ENCODE data around the gene CHI3L1. TPM values are rescaled to one million over a fixed set of nuclear protein-coding genes. Genes with fewer than 3 reads are reported as not detected.

Gene CHI3L1
- total and polyA plus RNA-seq, 2 donors from 2014 or later, result 49.5 to 96.6 TPM

- Histone ChIP-seq H3K27me3 (ENCODE audit: control insufficient read depth, insufficient read depth, low read length) (no peaks in the 10 kb centered on the region), H3K9ac (ENCODE audit: low read length in 3 of 3) (no peak overlapping the region), H3K27ac (ENCODE audit: low read depth in 2 of 2, low read length in 2 of 2) (no peak overlapping the region), H3K4me3 (ENCODE audit: low read length in 3 of 3) (no peak overlapping the region), H3K36me3 (ENCODE audit: control insufficient read depth in 2 of 3, insufficient read depth in 3 of 3, low read length in 3 of 3) (no peaks in the 10 kb centered on the region), H3K9me3 (ENCODE audit: control insufficient read depth in 2 of 3, insufficient read depth in 1 of 3, low read length in 3 of 3) (no peaks in the 10 kb centered on the region), H3K4me1 (ENCODE audit: control insufficient read depth in 2 of 3, insufficient read depth in 2 of 3, low read depth in 1 of 3, low read length in 3 of 3) (peaks cover 2 to 15% (median 4%) of the 10 kb centered on the region in 3 donors)
- FAIRE-seq (no peak), DNase-seq (no peak)
- intact Hi-C loops (cut with DNase I), result no loop called here
- TF ChIP-seq CTCF (IDR thresholded peaks at IDR 0.05; ENCODE audit: borderline replicate concordance, extremely low read depth, insufficient read depth), result no peak
Observed at GRCh38 chr1:203177036-203177405, 9.5 kb downstream of the CHI3L1 start.

- peak in 1 of 5 donors; percentile 29 for DNase-seq
- Histone ChIP-seq H3K36me3 (ENCODE audit: control insufficient read depth in 2 of 3, insufficient read depth in 3 of 3, low read length in 3 of 3) (no peaks in the 10 kb centered on the region), H3K27me3 (ENCODE audit: control insufficient read depth, insufficient read depth, low read length) (no peaks in the 10 kb centered on the region), H3K9me3 (ENCODE audit: control insufficient read depth in 2 of 3, insufficient read depth in 1 of 3, low read length in 3 of 3) (no peaks in the 10 kb centered on the region), H3K4me3 (ENCODE audit: low read length in 3 of 3) (no peak overlapping the region), H3K4me1 (ENCODE audit: control insufficient read depth in 2 of 3, insufficient read depth in 2 of 3, low read depth in 1 of 3, low read length in 3 of 3) (peaks cover 2 to 15% (median 4%) of the 10 kb centered on the region in 3 donors), H3K27ac (ENCODE audit: low read depth in 2 of 2, low read length in 2 of 2) (peak overlapping the region in 1 of 2 donors; percentile 7), H3K9ac (ENCODE audit: low read length in 3 of 3) (no peak overlapping the region)
- FAIRE-seq, result no peak
- intact Hi-C loops (cut with DNase I), result no loop called here
- no peak for TF ChIP-seq CTCF (IDR thresholded peaks at IDR 0.05; ENCODE audit: borderline replicate concordance, extremely low read depth, insufficient read depth)
Observed at GRCh38 chr1:203176273-203177035, 10.1 kb downstream of the CHI3L1 start.

- Histone ChIP-seq H3K27me3 (ENCODE audit: control insufficient read depth, insufficient read depth, low read length) (no peaks in the 10 kb centered on the region), H3K4me1 (ENCODE audit: control insufficient read depth in 2 of 3, insufficient read depth in 2 of 3, low read depth in 1 of 3, low read length in 3 of 3) (peaks cover 2 to 15% (median 4%) of the 10 kb centered on the region in 3 donors), H3K36me3 (ENCODE audit: control insufficient read depth in 2 of 3, insufficient read depth in 3 of 3, low read length in 3 of 3) (no peaks in the 10 kb centered on the region), H3K9ac (ENCODE audit: low read length in 3 of 3) (no peak overlapping the region), H3K4me3 (ENCODE audit: low read length in 3 of 3) (no peak overlapping the region), H3K9me3 (ENCODE audit: control insufficient read depth in 2 of 3, insufficient read depth in 1 of 3, low read length in 3 of 3) (no peaks in the 10 kb centered on the region), H3K27ac (ENCODE audit: low read depth in 2 of 2, low read length in 2 of 2) (no peak overlapping the region)
- intact Hi-C loops (cut with DNase I), result no loop called here
- FAIRE-seq, result no peak
- TF ChIP-seq CTCF (IDR thresholded peaks at IDR 0.05; ENCODE audit: borderline replicate concordance, extremely low read depth, insufficient read depth), result no peak
- DNase-seq, result peak in 1 of 5 donors; percentile 66
Observed at GRCh38 chr1:203175827-203176241, 10.7 kb downstream of the CHI3L1 start.
